KG1 (cell line): ENCODE results near the gene ADGRA3.

Experiments
- DNase-seq: peaks from one replicate; lab custom pipeline; 2025; lab: John Stamatoyannopoulos, UW

ADGRA3 gene

DNA sequence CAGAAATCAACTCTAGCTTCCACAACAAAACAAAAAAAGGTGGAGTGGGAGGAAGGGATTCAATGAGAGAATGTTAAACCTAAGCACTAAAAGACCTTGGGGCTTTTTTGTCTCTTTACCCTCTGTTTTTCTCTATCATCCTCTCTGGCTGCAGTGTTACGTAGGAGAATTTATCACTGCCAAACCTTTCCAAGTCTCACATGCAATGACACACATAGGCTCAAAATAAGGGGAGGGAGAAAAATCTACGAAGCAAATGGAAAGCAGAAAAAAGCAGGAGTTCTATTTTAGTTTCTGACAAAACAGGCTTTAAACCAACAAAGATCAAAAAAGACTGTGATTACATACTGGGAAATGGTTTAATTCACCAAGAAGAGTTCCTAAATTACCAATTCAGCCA, 152.1 kb downstream of the ADGRA3 start:
- DNase-seq = no peak

DNA sequence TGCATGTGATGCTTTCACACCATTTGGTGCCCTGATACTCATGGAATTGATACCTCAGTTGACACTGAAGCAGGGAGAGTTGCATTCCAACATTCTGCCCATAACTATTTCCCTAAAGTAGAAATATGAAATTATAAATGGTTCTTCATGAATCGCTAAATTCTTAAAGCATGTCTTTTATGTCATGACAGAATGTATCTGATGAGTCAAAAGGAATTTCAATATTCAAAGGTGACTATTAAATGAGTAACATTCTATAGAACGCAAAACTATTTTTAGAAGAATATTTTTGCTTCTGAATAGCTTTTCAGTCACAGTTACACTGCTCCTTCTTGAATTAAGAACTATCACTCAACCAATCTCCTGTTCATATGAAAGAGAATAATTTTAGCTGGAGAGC, 152.8 kb downstream of the ADGRA3 start:
- DNase-seq = no peak

DNA sequence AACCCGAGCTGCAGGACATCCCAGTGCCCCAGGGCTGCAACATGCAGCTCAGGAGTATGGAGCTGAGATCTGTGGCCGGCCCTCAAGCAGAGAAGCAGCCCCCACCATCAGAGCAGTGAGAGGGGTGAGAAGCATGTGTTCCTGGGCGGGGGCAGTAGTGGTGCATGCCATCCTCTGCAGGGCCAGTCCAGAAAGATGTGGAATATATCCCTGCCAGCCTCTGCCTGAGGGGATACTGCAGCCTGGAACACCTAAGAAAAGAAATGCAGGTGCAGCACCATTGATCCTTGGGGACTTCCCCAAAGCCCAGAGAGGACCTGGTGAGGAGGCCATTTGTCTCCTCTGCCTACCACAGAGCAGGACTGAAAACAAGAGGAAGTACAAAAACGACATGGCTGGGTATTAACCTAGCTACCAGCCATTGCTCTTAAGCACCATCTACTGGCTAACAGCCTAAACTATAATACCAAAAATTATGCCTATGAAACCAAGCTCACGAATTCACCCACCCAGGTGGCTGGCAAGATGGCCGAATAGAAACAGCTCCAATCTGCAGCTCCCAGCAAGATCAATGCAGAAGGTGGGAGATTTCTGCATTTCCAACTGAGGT, 158.8 kb downstream of the ADGRA3 start:
- no peak for DNase-seq

DNA sequence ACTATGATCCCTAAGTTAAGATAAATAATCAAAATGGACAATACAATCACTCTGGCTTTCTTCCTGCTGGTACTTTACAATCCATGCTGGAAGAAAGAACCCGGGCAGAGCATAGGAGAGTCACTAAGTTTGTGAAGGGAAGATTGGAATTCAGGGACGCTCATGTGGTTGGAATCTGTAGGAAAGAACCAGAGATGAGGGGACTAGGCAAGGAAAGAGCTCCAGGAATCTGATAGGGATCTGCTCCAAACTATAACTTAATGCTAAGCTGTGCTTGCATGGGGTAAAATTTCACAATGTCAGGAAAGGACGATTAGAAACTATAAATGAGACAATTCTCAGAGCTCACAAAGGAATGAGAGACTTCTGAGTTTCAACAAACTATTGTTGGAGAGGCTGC, 167.5 kb downstream of the ADGRA3 start:
- DNase-seq = no peak

DNA sequence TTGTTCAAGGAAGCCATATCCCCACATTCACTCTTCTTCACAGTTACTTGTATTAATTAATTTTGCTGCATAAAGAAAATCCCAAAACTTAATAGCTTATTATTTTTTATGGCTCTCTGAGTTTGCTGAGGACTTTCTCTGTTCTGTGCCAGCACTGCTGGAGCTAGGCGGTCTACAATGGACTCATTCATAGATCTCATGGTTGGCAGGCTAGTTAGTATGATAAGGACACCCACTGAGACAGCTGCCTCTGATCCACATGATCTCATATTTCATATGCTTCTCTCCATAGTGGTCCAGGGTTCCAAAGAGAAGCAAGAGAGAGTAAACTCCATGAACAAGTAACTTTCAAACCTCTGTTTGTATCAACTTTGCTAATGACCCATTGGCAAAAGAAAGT, 170.2 kb downstream of the ADGRA3 start:
- no peak for DNase-seq

DNA sequence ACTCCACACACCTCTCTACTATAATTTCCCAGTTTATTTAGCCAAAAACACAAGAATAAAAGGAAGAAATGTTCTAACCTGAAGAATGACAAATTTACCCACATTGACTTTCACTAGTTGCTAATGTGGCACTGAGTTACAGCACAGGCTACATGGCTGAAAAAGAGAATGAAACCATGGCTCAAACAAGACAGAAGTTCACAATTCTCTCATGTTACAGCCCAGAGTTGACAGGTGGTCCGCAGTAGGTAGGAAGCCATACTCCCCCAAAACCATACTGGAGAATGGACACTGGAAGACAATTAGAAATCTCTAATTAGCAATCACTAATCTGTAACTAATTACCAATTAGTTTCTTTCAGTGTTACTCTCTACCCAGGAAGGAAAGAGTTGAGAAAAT, 170.8 kb downstream of the ADGRA3 start:
- DNase-seq = no peak

DNA sequence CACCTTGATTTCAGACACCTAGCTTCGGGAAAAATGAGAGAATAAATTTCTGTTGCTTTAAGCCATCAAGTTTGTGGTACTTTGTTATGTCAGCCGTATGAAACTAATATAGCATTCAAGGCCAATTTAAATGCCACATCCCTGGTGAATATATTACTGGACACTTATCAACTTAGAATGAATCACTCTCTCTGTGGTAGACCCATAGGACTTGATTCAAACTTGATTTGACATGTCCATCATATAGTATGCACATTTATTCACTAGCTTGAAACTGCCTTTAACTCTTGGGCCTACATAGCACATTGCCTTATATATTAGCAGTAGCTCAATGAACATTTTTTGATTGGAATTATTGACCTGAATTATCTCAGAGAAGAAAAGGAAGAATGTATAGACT, 172.3 kb downstream of the ADGRA3 start:
- no peak for DNase-seq

DNA sequence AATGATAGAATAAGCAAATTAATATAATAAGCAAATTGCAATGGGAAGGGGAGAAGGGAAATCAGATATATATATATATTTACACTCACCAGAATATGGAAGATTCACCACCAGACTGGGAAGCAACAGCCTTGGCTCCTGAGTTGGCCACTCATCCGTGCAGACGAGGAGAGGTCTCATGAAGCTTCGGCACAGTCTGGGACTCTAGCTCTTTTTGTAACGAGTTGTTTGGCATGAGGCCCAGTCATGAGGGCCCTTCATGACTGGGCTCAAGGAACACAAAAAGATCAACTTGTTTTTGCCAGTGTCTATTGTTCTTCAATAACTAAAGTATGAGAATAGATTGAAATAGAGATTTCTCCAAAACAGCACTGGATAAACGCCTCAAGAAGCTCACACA, 176.4 kb downstream of the ADGRA3 start:
- DNase-seq = no peak

DNA sequence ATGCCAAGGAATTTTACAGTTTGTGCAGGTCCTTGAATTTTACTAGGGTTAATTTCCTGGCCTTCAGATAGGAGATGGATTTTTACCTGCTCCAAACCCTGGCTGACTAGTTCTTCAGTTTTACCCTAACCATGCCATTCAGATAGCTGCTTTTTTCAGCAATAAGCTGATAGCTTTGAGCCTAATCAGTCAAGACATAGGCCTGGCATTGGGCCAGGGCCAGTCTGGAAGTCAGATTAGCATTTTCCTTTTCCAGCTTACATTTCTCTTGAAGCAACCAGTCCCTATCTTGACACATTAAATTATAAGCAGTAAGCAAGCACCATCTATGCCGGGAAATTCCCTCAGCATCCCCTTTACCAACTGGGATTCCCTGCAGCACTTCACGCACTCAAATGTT, 177.1 kb downstream of the ADGRA3 start:
- DNase-seq = no peak
